ENCODE data around the gene TBX20.

GRCh38 chr7:35254496-35255442 lies 869 bp upstream of the TBX20 start:
- no peak for TF ChIP-seq CTCF (IDR thresholded peaks at IDR 0.05)
- TF ChIP-seq ZFX (IDR thresholded peaks at IDR 0.05; ENCODE audit: borderline replicate concordance) = no peak

All from 22Rv1 (cell line).